Stomach (tissue), 4 donors: ENCODE data around the gene PDCD7.

Source experiments
- CTCF ChIP-seq, 7 experiments: fragments of 450-650 bp in 4 of 7; fragments of 200-600 bp in 3 of 7; sonication (generic) in 3 of 7; IDR thresholded peaks; one replicate each; pipeline ENCODE4 v1.5.1; 2016 to 2019; ENCODE audit warnings: antibody characterized with exemption in 7 of 7, control low read depth in 2 of 7, mild to moderate bottlenecking in 1 of 7
- POLR2AphosphoS5 ChIP-seq, 3 donors: sonication (generic); formaldehyde crosslinking; IDR thresholded peaks; one replicate each; pipeline ENCODE4 v1.6.1; 2016; ENCODE audit warnings: antibody characterized with exemption in 3 of 3

- no peak for TF ChIP-seq POLR2AphosphoS5 (IDR thresholded peaks at IDR 0.05)
- TF ChIP-seq CTCF (IDR thresholded peaks at IDR 0.05): no peak
Measured at GRCh38 chr15:65069779-65070546, 63.6 kb downstream of the PDCD7 start.
